Peyer's patch (tissue), 4 donors: Measurements from ENCODE around the gene PPP1CB.

ENCODE experiments used
- CTCF ChIP-seq, 6 experiments: fragments of 450-650 bp in 4 of 6; fragments of 200-600 bp in 2 of 6; sonication (generic) in 1 of 6; IDR thresholded peaks; one replicate each; pipeline ENCODE4 v1.5.1; 2017 to 2019; ENCODE audit warnings: antibody characterized with exemption in 6 of 6, mild to moderate bottlenecking in 3 of 6, moderate library complexity in 1 of 6
- POLR2A ChIP-seq, 2 donors: fragments of 450-650 bp; IDR thresholded peaks; one replicate each; pipeline ENCODE4 v1.5.1; 2017; ENCODE audit warnings: antibody characterized with exemption in 2 of 2, mild to moderate bottlenecking in 2 of 2, moderate library complexity in 2 of 2

GRCh38 chr2:28737655-28738054 lies 14.0 kb upstream of the PPP1CB start:
- TF ChIP-seq CTCF (IDR thresholded peaks at IDR 0.05) (no peak), POLR2A (IDR thresholded peaks at IDR 0.05) (no peak)
